ENCODE measurements around the gene ID4. TPM values are rescaled to one million over a fixed set of nuclear protein-coding genes. Genes with fewer than 3 reads are reported as not detected.

The ID4 gene
- total RNA-seq, 1 donor from 2014 or later, result not detected

DNA sequence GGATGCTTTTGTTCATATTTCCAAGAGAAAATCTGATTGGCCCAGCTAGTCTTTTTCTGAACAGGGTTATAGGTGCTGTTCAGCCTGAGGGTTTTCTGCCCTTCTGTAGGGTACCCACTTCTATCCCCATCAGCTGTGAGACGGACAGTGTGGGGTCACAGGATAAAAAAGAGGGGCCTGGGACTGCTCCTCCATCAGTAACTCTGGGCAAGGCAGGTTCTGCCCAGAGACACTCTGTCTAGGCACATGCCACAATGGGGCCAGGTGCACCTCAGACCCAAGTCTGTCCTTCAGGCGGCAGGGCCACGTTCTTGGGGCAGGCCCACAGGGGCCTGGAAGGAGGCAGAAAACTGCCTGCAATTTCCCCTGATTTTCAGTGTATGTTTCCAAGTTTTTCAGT is 20.0 kb downstream of the ID4 start:
- H3K36me3 Mint-ChIP-seq (ENCODE audit: low read depth), result no peaks in the 10 kb centered on the region
- no peaks in the 10 kb centered on the region for H3K27me3 Mint-ChIP-seq
- no peak overlapping the region for H3K4me3 Mint-ChIP-seq
- intact Hi-C loops (cut with micrococcal nuclease), result no loop called here
- H3K9me3 Mint-ChIP-seq, result no peaks in the 10 kb centered on the region
- no peak for DNase-seq
- no peak overlapping the region for H3K27ac Mint-ChIP-seq
- H3K4me1 Mint-ChIP-seq, result no peaks in the 10 kb centered on the region

DNA sequence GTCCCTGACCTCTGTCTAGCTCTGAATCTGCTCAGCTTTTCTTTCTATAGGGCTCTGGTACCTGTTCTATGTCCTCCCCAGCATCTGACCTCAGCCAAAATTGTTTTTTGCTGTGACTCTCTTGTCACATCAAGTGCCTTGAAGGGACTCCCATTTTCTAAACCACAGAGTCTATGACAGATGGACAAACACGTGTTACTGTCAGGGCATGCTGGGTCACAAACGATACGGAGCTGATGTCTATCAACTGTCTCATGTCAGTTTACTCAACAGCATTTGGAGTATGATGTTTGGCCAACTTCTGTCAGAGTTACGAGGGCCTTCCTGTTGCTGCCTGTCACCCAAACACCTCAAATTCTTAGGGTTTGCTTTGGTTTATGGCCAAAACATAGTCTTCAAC is 20.5 kb downstream of the ID4 start:
- no peak overlapping the region for H3K27ac Mint-ChIP-seq
- no peaks in the 10 kb centered on the region for H3K36me3 Mint-ChIP-seq (ENCODE audit: low read depth)
- no peaks in the 10 kb centered on the region for H3K4me1 Mint-ChIP-seq
- H3K4me3 Mint-ChIP-seq, result no peak overlapping the region
- no peaks in the 10 kb centered on the region for H3K9me3 Mint-ChIP-seq
- intact Hi-C loops (cut with micrococcal nuclease), result no loop called here
- no peak for DNase-seq
- H3K27me3 Mint-ChIP-seq, result no peaks in the 10 kb centered on the region

DNA sequence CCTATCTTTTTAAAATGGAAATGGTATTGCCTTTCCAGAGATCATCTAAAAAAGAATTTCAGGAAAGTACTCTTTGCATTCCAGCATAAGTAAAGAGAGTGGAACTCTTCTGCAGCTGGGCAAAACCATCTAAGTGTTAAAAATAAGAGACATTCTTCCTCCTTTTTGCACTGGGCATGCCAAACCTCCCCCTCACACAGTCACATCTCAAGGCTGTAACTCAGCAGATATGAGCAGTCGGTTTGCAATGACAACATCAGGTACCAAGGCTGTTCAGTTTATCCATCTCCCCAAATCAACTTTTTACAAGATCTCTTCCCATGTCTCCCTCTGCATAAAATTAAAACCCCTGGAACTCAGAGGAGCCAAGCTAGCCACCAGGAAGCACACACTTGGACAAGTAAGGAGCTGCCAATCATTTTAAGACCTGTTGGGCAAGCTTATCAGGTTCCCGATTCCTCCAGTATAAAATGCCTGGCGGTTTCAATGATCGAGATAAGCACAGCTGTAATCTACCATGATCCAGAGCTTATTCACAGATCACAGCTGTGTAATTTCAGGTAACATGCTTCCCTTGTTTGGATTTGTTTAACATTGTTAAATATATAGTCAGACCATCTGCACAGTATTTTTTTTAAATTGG is 23.2 kb downstream of the ID4 start:
- Mint-ChIP-seq H3K4me3 (no peak overlapping the region), H3K27me3 (no peaks in the 10 kb centered on the region), H3K27ac (no peak overlapping the region), H3K9me3 (no peaks in the 10 kb centered on the region), H3K4me1 (no peaks in the 10 kb centered on the region), H3K36me3 (ENCODE audit: low read depth) (no peaks in the 10 kb centered on the region)
- intact Hi-C loops (cut with micrococcal nuclease), result no loop called here
- no peak for DNase-seq

DNA sequence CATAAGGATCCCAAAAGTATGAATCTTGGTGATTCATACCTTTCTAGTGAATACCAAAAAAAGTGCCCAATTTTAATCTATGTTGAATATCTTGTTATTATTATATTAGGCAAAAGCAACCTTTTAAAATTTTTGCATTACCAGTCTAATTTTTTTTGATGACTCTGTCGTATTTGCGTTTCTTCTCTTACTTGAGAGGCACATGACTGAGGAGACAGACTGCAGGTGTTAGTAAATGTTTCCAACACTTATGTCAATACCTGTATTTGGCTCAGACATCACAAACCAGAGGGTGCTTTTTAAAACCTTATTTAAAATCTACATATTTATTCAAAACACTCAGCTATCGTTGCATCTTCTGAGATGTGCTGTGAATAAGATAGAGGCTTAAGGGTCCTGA is 27.1 kb downstream of the ID4 start:
- Mint-ChIP-seq H3K4me3 (no peak overlapping the region), H3K9me3 (no peaks in the 10 kb centered on the region), H3K27ac (no peak overlapping the region), H3K27me3 (no peaks in the 10 kb centered on the region), H3K36me3 (ENCODE audit: low read depth) (no peaks in the 10 kb centered on the region), H3K4me1 (no peaks in the 10 kb centered on the region)
- DNase-seq, result no peak
- intact Hi-C loops (cut with micrococcal nuclease), result no loop called here

DNA sequence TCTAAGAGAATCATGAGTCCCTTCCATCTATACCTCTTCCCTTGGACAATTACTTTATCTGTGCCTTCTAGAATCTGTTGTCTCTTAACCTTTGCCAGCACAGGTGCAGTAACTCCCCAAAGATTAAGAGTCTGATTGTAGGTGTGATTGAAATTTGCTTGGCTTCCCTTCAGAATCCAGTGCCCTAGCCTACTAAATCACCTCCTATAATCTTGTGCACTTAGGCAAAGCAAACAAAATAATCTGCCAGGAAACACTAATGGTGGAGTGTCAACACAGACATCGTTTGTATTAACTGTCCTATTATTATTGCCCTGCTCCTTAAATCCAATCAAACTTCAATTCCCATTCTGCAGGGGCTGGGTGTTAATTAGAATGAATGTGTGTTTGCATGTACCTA is 28.0 kb downstream of the ID4 start:
- no peak overlapping the region for H3K27ac Mint-ChIP-seq
- no peaks in the 10 kb centered on the region for H3K27me3 Mint-ChIP-seq
- H3K9me3 Mint-ChIP-seq, result no peaks in the 10 kb centered on the region
- no peaks in the 10 kb centered on the region for H3K4me1 Mint-ChIP-seq
- no peak overlapping the region for H3K4me3 Mint-ChIP-seq
- intact Hi-C loops (cut with micrococcal nuclease), result no loop called here
- no peaks in the 10 kb centered on the region for H3K36me3 Mint-ChIP-seq (ENCODE audit: low read depth)
- DNase-seq, result no peak

DNA sequence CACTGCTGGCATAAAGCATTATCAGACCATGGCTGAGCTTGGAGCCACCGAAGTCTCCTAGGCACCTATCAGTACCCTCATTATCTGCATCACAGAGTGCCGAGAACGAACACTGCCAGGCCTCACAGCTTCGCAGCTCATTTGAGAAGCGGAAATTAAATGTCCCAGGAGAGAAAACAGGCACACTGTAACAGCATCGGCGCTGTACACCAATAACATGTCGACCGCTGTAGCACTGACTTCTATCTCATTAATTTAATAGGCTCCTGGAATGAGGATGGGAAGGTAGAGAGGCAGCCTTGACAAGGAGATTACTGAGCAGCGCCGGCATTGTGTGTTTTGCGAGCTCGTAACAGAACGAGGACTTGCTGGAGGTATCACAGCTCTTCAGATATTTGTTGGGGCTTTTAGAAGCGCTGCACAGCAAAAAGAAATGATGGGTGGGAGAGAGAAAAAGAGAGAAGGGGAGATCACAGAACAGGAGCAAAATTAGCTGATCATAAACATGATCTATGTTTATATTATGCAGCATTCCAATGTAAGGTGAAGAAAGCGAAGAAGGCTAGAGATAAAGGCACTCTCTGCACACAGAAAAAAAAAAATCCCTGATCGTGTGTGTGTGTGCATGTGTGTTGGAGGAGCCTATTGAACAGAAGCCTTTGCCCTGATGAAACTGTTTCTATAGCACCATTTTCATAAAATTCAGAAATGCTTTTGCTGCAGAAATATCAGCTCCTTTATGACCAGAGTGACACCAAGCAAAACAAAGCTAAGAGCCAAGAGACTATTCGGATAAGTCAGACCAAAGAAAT is 29.2 kb downstream of the ID4 start:
- H3K9me3 Mint-ChIP-seq, result no peaks in the 10 kb centered on the region
- no peaks in the 10 kb centered on the region for H3K4me1 Mint-ChIP-seq

DNA sequence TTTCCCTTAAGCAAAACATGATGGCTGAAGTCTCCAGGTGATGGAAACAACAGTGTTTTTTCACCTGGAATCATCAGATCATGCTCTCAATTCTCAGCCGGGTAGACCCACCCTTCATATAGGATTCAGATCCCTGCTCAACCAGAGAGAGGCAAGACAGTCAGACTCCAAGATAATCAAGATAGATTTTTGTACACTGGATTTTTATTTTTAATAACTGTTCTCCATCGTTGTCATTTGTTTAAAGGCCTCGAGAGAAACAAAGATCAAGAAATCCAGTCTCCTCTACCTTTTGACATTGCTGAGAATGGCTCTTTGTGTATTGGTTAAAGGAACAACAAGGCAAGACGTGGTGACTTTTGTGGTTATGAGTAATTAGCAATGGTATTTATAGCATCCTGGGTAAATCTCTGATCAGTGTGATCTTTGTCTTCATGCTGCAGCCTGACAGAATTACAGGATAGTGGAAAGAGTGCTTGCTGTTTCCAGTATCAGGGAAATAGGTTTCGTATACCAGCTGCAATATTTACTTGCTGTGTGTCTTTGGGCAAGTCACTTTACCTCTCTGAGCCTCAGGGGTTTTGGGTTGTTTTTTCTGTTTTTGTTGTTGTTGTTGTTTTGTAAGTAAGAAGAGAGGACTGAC is 29.9 kb downstream of the ID4 start:
- H3K4me3 Mint-ChIP-seq, result no peak overlapping the region
- H3K4me1 Mint-ChIP-seq, result no peaks in the 10 kb centered on the region
- H3K9me3 Mint-ChIP-seq, result no peaks in the 10 kb centered on the region
- no peaks in the 10 kb centered on the region for H3K36me3 Mint-ChIP-seq (ENCODE audit: low read depth)
- no peak overlapping the region for H3K27ac Mint-ChIP-seq
- intact Hi-C loops (cut with micrococcal nuclease), result no loop called here
- no peaks in the 10 kb centered on the region for H3K27me3 Mint-ChIP-seq
- no peak for DNase-seq

More for the DNA sequence above, 29.2 kb downstream of the ID4 start:
- H3K36me3 Mint-ChIP-seq (ENCODE audit: low read depth), result no peaks in the 10 kb centered on the region
- no peak overlapping the region for H3K27ac Mint-ChIP-seq
- no peak for DNase-seq
- H3K4me3 Mint-ChIP-seq, result no peak overlapping the region
- no peaks in the 10 kb centered on the region for H3K27me3 Mint-ChIP-seq
- intact Hi-C loops (cut with micrococcal nuclease), result no loop called here

DNA sequence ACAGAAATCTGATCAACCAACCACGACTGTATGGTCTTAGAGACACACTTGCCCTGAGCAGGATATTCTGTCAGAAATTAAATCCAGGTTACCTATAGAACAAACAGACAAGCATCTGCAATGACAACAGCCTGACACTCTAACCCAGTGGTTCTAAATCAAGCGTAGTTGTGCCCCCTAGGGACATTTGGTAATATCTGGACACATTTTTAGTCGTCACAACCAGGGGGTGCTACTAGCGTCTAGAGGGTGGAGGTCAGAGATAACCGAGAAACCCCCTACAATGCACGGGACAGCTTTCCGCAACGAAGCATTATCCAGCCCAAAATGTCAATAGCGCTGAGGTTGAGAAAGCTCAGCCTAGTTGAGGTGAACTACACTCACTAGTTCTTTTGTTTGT is 32.3 kb downstream of the ID4 start:
- Mint-ChIP-seq H3K36me3 (ENCODE audit: low read depth) (no peaks in the 10 kb centered on the region), H3K4me1 (no peaks in the 10 kb centered on the region), H3K27me3 (no peaks in the 10 kb centered on the region), H3K4me3 (no peak overlapping the region), H3K9me3 (no peaks in the 10 kb centered on the region), H3K27ac (no peak overlapping the region)
- no peak for DNase-seq
- intact Hi-C loops (cut with micrococcal nuclease), result no loop called here

DNA sequence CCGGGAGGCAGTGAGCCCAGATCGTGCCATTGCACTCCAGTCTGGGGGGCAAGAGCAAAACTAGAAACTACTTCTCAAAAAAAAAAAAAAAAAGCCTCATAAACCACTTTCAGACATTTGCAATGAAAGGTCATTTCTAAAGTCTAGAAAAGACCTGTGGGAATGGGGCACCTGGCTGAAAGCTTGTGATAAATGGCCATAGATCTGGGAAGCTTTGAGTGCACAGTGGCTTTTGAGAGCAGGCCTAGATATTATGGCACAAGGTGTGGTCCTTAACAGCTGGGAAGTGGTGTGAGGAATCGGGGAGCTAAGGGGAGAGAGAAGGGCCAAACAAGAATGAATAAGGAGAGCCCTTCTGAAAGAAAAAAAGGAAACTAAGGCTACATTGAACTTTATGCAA is 33.2 kb downstream of the ID4 start:
- Mint-ChIP-seq H3K4me1 (no peaks in the 10 kb centered on the region), H3K4me3 (no peak overlapping the region), H3K27ac (no peak overlapping the region), H3K9me3 (no peaks in the 10 kb centered on the region), H3K27me3 (no peaks in the 10 kb centered on the region), H3K36me3 (ENCODE audit: low read depth) (no peaks in the 10 kb centered on the region)
- intact Hi-C loops (cut with micrococcal nuclease), result no loop called here
- no peak for DNase-seq

DNA sequence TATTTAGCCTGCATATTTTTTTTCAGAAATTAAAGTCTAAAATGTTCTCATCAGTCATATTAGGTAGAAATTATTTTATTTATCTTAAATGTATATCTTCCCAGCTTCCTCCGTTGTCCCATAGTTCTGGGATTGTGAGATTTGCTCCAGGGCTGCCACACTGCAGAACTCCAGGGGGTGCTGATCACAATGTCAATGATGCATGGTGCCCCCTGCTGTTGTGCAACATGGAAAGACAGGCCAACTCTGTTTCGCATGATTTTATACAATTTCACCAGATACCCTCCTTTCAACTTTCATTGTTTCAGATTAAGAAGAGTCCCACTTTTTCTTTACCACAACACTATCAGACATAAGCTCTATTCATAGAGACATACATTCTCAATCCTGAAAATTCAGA is 35.9 kb downstream of the ID4 start:
- intact Hi-C loops (cut with micrococcal nuclease), result no loop called here
- Mint-ChIP-seq H3K36me3 (ENCODE audit: low read depth) (no peaks in the 10 kb centered on the region), H3K4me1 (no peaks in the 10 kb centered on the region), H3K27me3 (no peaks in the 10 kb centered on the region), H3K9me3 (no peaks in the 10 kb centered on the region), H3K27ac (no peak overlapping the region), H3K4me3 (no peak overlapping the region)
- DNase-seq, result no peak

DNA sequence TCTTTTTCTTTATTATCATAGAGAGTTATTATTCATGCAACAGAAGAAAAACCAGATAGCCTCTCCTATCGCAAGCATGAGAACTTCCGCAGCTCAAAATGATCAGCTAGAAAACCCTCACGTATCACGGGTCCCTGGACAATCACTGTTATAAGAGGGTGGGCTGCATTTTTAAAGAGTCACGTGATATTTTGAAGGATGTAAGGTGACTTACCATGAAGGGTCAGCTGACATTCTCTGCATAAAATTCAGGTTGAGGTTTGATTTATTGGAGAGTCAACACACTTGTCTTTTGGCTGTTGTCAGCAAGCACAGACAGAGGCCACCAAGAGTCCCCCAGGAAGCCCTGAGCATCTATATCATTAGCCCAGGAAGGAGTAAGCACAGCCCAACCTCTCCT is 39.5 kb downstream of the ID4 start:
- no peaks in the 10 kb centered on the region for H3K27me3 Mint-ChIP-seq

DNA sequence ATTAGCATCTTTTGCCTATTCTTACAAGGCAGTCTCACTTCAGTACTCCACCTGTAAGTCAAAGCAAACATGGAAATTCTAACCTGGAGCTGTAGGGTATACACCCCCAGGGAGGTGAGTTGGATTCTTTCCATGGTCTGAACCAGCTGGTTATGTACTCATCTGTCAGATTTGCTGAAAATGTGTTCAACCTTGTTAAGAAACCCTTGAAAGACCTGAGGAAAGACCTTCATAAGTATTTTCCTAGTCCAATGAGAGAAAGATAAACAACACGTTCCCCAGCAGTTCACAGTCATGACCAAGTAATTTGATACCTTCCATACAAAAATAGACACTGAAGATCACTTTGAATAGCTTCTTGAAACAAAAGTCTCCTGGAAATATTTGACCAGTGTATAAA is 42.5 kb downstream of the ID4 start:
- no peaks in the 10 kb centered on the region for H3K27me3 Mint-ChIP-seq
- intact Hi-C loops (cut with micrococcal nuclease), result no loop called here
- no peak overlapping the region for H3K4me3 Mint-ChIP-seq

More for the DNA sequence above, 39.5 kb downstream of the ID4 start:
- intact Hi-C loops (cut with micrococcal nuclease), result no loop called here
- H3K4me3 Mint-ChIP-seq, result no peak overlapping the region
- H3K36me3 Mint-ChIP-seq (ENCODE audit: low read depth), result no peaks in the 10 kb centered on the region
- H3K9me3 Mint-ChIP-seq, result no peaks in the 10 kb centered on the region
- no peaks in the 10 kb centered on the region for H3K4me1 Mint-ChIP-seq
- DNase-seq, result no peak
- H3K27ac Mint-ChIP-seq, result no peak overlapping the region

DNA sequence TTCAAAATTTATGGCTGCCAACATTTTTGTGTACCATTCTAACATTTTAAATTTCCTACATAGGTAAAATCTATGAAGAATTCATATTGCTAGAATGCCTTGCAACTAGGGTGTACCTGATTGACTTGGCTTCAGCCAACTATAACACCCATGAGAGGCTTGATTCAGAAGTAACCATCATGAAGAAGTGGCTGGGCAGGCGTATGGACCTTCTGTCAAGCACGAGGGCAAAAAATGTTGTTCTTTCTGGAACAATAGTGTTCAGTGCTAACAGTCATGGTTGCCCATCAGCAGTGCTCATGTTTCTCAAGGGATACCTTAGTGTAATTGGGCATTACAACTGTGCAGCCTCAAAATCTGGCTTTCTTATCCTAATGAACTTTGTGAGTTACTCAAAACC is 42.9 kb downstream of the ID4 start:
- no peaks in the 10 kb centered on the region for H3K36me3 Mint-ChIP-seq (ENCODE audit: low read depth)
- DNase-seq, result no peak
- no peaks in the 10 kb centered on the region for H3K9me3 Mint-ChIP-seq
- H3K4me3 Mint-ChIP-seq, result no peak overlapping the region
- no peak overlapping the region for H3K27ac Mint-ChIP-seq
- intact Hi-C loops (cut with micrococcal nuclease), result no loop called here
- no peaks in the 10 kb centered on the region for H3K4me1 Mint-ChIP-seq
- no peaks in the 10 kb centered on the region for H3K27me3 Mint-ChIP-seq

More for the DNA sequence above, 42.5 kb downstream of the ID4 start:
- Mint-ChIP-seq H3K9me3 (no peaks in the 10 kb centered on the region), H3K36me3 (ENCODE audit: low read depth) (no peaks in the 10 kb centered on the region), H3K27ac (no peak overlapping the region), H3K4me1 (no peaks in the 10 kb centered on the region)
- no peak for DNase-seq

DNA sequence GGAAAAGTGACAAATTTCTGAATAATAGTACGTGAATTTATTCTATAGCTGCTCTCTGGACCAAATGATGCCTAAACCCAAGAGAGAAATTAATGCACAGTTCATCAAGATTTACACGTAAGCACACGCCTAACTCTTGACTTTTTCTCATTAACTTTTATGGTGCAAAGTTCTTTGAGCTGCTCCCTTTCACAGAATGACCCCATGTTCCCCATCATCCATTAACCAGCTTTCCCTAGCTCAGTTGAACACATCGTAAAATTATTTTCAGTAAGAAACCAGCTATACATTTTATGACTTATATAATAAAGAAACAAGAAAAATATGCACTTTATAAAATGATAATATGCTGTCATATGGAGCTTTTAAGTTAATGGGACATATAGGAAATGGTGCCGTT is 54.3 kb downstream of the ID4 start:
- H3K27me3 Mint-ChIP-seq, result no peaks in the 10 kb centered on the region
- intact Hi-C loops (cut with micrococcal nuclease), result no loop called here
- H3K4me3 Mint-ChIP-seq, result no peak overlapping the region

More for the DNA sequence above, 54.3 kb downstream of the ID4 start:
- no peak overlapping the region for H3K27ac Mint-ChIP-seq
- H3K9me3 Mint-ChIP-seq, result peaks cover 3% of the 10 kb centered on the region
- H3K36me3 Mint-ChIP-seq (ENCODE audit: low read depth), result no peaks in the 10 kb centered on the region
- no peak for DNase-seq
- no peaks in the 10 kb centered on the region for H3K4me1 Mint-ChIP-seq
